ENCODE results near the gene PTPRR. TPM values are rescaled to one million over a fixed set of nuclear protein-coding genes. Genes with fewer than 3 reads are reported as not detected.

Gene PTPRR
- total and polyA plus RNA-seq, 4 donors, result 0.17 to 1.5 (median 0.61) TPM

DNA sequence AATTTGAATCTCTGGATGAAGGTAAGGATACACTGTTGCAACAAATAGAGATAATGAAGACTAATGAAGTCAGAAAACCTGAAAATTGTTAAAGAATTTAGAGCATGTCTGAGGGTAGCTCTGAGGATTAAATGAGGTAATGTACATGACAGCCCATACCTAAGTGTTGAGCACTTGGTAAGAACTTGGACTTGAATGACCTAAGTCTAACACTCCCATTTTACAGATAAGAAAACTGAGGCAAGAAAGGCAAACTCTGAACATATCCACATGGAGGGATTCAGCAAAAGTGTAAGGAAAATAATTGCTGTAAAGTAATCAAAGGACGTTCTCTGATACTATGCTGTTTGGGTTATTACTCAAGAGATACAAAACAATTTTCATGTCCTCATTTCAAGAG lies 312.4 kb downstream of the PTPRR start:
- WGBS, 2 donors, result 75 to 81% methylated on average over 1 of the region's 1 CpG
- Histone ChIP-seq H3K36me3 (ENCODE audit: control insufficient read depth in 4 of 4, insufficient read depth in 4 of 4, low read length in 4 of 4) (no peaks in the 10 kb centered on the region), H3K4me3 (no peak overlapping the region), H3K9me3 (ENCODE audit: control insufficient read depth in 4 of 4, insufficient read depth in 3 of 4, low read length in 3 of 4) (no peaks in the 10 kb centered on the region), H3K27me3 (ENCODE audit: control insufficient read depth in 3 of 3, insufficient read depth in 3 of 3, low read length in 2 of 3) (peaks cover 0 to 4% (median 0%) of the 10 kb centered on the region in 3 donors), H3K9ac (ENCODE audit: insufficient read depth in 1 of 2, low read length in 2 of 2) (no peak overlapping the region), H3K27ac (ENCODE audit: low read depth in 1 of 2, low read length in 1 of 2) (peak overlapping the region in 1 of 2 donors; percentile 26), H3K4me1 (ENCODE audit: control insufficient read depth in 5 of 5, insufficient read depth in 5 of 5, low read length in 5 of 5) (peaks cover 0 to 7% (median 0%) of the 10 kb centered on the region in 5 donors)
- TF ChIP-seq, protein P1, sequence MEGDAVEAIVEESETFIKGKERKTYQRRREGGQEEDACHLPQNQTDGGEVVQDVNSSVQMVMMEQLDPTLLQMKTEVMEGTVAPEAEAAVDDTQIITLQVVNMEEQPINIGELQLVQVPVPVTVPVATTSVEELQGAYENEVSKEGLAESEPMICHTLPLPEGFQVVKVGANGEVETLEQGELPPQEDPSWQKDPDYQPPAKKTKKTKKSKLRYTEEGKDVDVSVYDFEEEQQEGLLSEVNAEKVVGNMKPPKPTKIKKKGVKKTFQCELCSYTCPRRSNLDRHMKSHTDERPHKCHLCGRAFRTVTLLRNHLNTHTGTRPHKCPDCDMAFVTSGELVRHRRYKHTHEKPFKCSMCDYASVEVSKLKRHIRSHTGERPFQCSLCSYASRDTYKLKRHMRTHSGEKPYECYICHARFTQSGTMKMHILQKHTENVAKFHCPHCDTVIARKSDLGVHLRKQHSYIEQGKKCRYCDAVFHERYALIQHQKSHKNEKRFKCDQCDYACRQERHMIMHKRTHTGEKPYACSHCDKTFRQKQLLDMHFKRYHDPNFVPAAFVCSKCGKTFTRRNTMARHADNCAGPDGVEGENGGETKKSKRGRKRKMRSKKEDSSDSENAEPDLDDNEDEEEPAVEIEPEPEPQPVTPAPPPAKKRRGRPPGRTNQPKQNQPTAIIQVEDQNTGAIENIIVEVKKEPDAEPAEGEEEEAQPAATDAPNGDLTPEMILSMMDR (IDR thresholded peaks at IDR 0.05; ENCODE audit: control extremely low read depth, extremely low read depth), result no peak
- no peak for DNase-seq
- ATAC-seq (ENCODE audit: insufficient read depth, low FRiP score), result no peak

- peaks cover 0 to 4% (median 0%) of the 10 kb centered on the region in 3 donors for H3K27me3 ChIP-seq (ENCODE audit: control insufficient read depth in 3 of 3, insufficient read depth in 3 of 3, low read length in 2 of 3)
- DNase-seq (no peak), ATAC-seq (ENCODE audit: insufficient read depth, low FRiP score) (no peak)
- no peak overlapping the region for H3K9ac ChIP-seq (ENCODE audit: insufficient read depth in 1 of 2, low read length in 2 of 2)
- H3K4me3 ChIP-seq, result no peak overlapping the region
- TF ChIP-seq, protein P1 (IDR thresholded peaks at IDR 0.05; ENCODE audit: control extremely low read depth, extremely low read depth), result no peak
- peak overlapping the region in 1 of 2 donors; percentile 29 for H3K27ac ChIP-seq (ENCODE audit: low read depth in 1 of 2, low read length in 1 of 2)
- H3K9me3 ChIP-seq (ENCODE audit: control insufficient read depth in 4 of 4, insufficient read depth in 3 of 4, low read length in 3 of 4), result no peaks in the 10 kb centered on the region
- no peaks in the 10 kb centered on the region for H3K36me3 ChIP-seq (ENCODE audit: control insufficient read depth in 4 of 4, insufficient read depth in 4 of 4, low read length in 4 of 4)
- peaks cover 0 to 7% (median 0%) of the 10 kb centered on the region in 5 donors for H3K4me1 ChIP-seq (ENCODE audit: control insufficient read depth in 5 of 5, insufficient read depth in 5 of 5, low read length in 5 of 5)
Observed at GRCh38 chr12:70607107-70607506, 313.4 kb downstream of the PTPRR start.

DNA sequence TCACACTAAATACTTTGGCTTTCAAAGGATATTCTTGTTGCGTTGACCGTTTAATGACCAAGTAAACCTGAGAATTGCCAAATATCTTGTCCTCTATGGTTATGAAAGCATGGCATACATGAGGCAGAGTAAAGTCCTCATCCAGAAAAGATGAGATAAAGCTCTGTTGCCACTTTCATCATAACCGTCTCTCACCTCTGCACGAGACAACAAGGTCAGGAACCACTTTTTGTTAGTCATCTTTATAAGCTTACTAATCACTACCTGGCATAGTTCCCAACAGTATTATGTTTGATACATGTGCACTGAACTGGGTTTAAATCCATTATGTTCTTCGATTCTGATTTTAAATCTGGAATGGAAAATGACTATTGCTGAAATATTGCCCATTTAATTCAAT lies 314.6 kb downstream of the PTPRR start:
- 73 to 83% methylated on average over 5 of the region's 5 CpGs for WGBS, 2 donors
- ATAC-seq (ENCODE audit: insufficient read depth, low FRiP score) (no peak), DNase-seq (no peak)
- H3K4me1 ChIP-seq (ENCODE audit: control insufficient read depth in 5 of 5, insufficient read depth in 5 of 5, low read length in 5 of 5), result peaks cover 0 to 7% (median 0%) of the 10 kb centered on the region in 5 donors
- no peak overlapping the region for H3K9ac ChIP-seq (ENCODE audit: insufficient read depth in 1 of 2, low read length in 2 of 2)
- peaks cover 0 to 4% (median 0%) of the 10 kb centered on the region in 3 donors for H3K27me3 ChIP-seq (ENCODE audit: control insufficient read depth in 3 of 3, insufficient read depth in 3 of 3, low read length in 2 of 3)
- H3K36me3 ChIP-seq (ENCODE audit: control insufficient read depth in 4 of 4, insufficient read depth in 4 of 4, low read length in 4 of 4), result no peaks in the 10 kb centered on the region
- no peaks in the 10 kb centered on the region for H3K9me3 ChIP-seq (ENCODE audit: control insufficient read depth in 4 of 4, insufficient read depth in 3 of 4, low read length in 3 of 4)
- H3K27ac ChIP-seq (ENCODE audit: low read depth in 1 of 2, low read length in 1 of 2), result no peak overlapping the region
- no peak overlapping the region for H3K4me3 ChIP-seq
- TF ChIP-seq, protein P1 (IDR thresholded peaks at IDR 0.05; ENCODE audit: control extremely low read depth, extremely low read depth), result no peak

DNA sequence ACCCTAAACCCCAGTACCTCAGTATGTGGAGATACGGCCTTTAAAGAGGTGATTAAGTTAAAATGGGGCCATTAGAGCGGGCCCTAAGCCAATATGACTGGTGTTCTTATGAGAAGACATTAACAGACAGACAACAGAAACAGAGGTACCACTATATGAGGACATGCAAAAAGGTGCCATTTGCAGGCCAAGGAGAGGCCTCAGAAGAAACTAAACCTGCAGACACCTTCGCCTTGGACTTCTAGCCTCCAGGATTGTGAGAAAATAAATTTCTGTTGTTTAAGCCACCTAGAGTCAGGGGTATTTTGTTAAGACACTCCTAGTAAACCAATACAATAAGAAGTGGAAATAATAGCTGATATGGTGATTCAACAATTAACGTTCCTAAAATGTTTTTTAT lies 315.9 kb downstream of the PTPRR start:
- no peak for DNase-seq
- no peak for ATAC-seq (ENCODE audit: insufficient read depth, low FRiP score)
- Histone ChIP-seq H3K27me3 (ENCODE audit: control insufficient read depth in 3 of 3, insufficient read depth in 3 of 3, low read length in 2 of 3) (peaks cover 0 to 4% (median 0%) of the 10 kb centered on the region in 3 donors), H3K4me3 (no peak overlapping the region), H3K4me1 (ENCODE audit: control insufficient read depth in 5 of 5, insufficient read depth in 5 of 5, low read length in 5 of 5) (peaks cover 0 to 6% (median 2%) of the 10 kb centered on the region in 5 donors), H3K27ac (ENCODE audit: low read depth in 1 of 2, low read length in 1 of 2) (no peak overlapping the region), H3K9me3 (ENCODE audit: control insufficient read depth in 4 of 4, insufficient read depth in 3 of 4, low read length in 3 of 4) (no peaks in the 10 kb centered on the region), H3K9ac (ENCODE audit: insufficient read depth in 1 of 2, low read length in 2 of 2) (no peak overlapping the region), H3K36me3 (ENCODE audit: control insufficient read depth in 4 of 4, insufficient read depth in 4 of 4, low read length in 4 of 4) (no peaks in the 10 kb centered on the region)
- TF ChIP-seq, protein P1 (IDR thresholded peaks at IDR 0.05; ENCODE audit: control extremely low read depth, extremely low read depth), result no peak
- WGBS, 2 donors, result 71 to 87% methylated on average over 4 of the region's 4 CpGs

Measured in lung (tissue), 12 donors.